Keratinocyte (primary cell): ENCODE results near the gene FXYD5. TPM values are rescaled to one million over a fixed set of nuclear protein-coding genes. Genes with fewer than 3 reads are reported as not detected.
A peak's percentile ranks its signal among the peaks of the same experiment; 100 is the strongest.

Source experiments
- DNase-seq: peaks from one replicate; pipeline ENCODE4 v3.0.0-alpha.2; 2011; ENCODE audit warnings: low read depth, missing footprints, low spot score
- FAIRE-seq: peaks from 2 replicates; lab custom pipeline; 2011; peaks lifted over from hg19 to GRCh38; lab: Jason Lieb, UNC
- H2AFZ ChIP-seq: 2 replicates; pipeline ENCODE4 v1.6.0; 2012; ENCODE audit warnings: low read length, control low read depth, inconsistent platforms; ENCODE audit not compliant: control insufficient read depth
- H3K27ac ChIP-seq: 2 replicates; pipeline ENCODE4 v1.5.1; 2011; ENCODE audit warnings: low read length; ENCODE audit not compliant: control insufficient read depth, insufficient read depth
- H3K27me3 ChIP-seq: 3 replicates; pipeline ENCODE4 v1.6.0; 2011; ENCODE audit warnings: low read length; ENCODE audit not compliant: control insufficient read depth, insufficient read depth; ENCODE audit errors: extremely low read depth
- H3K36me3 ChIP-seq, 2 experiments: 2 replicates in 1 of 2; 3 replicates in 1 of 2; pipeline ENCODE4 v1.5.1; 2011; ENCODE audit warnings: low read length in 2 of 2, mild to moderate bottlenecking in 1 of 2; ENCODE audit not compliant: control insufficient read depth in 2 of 2, insufficient read depth in 2 of 2; ENCODE audit errors: extremely low read depth in 1 of 2
- H3K4me1 ChIP-seq: 3 replicates; pipeline ENCODE4 v1.5.1; 2011; ENCODE audit warnings: low read length; ENCODE audit not compliant: control insufficient read depth, insufficient read depth; ENCODE audit errors: extremely low read depth
- H3K4me2 ChIP-seq: 3 replicates; pipeline ENCODE4 v1.6.0; 2011; ENCODE audit warnings: low read depth, low read length; ENCODE audit not compliant: control insufficient read depth, insufficient read depth; ENCODE audit errors: extremely low read depth
- H3K4me3 ChIP-seq, 3 experiments: fragments of 200-600 bp in 1 of 3; sonication (generic) in 1 of 3; 2 replicates in 2 of 3; 3 replicates in 1 of 3; pipeline ENCODE4 v1.5.1; 2011 to 2016; ENCODE audit warnings: low read length in 3 of 3, mild to moderate bottlenecking in 3 of 3, control low read depth in 2 of 3, inconsistent platforms in 1 of 3, low read depth in 1 of 3, mixed read lengths in 1 of 3, mixed run types in 1 of 3, moderate library complexity in 1 of 3; ENCODE audit not compliant: control insufficient read depth in 2 of 3, insufficient read depth in 2 of 3; ENCODE audit errors: extremely low read depth in 1 of 3
- H3K79me2 ChIP-seq: 2 replicates; pipeline ENCODE4 v1.6.0; 2012; ENCODE audit warnings: low read length; ENCODE audit not compliant: control insufficient read depth, insufficient read depth
- H3K9ac ChIP-seq: 3 replicates; pipeline ENCODE4 v1.6.0; 2011; ENCODE audit warnings: low read length; ENCODE audit not compliant: control insufficient read depth, insufficient read depth; ENCODE audit errors: extremely low read depth
- H3K9me1 ChIP-seq: 3 replicates; pipeline ENCODE4 v1.6.0; 2011; ENCODE audit warnings: low read length; ENCODE audit not compliant: control insufficient read depth, insufficient read depth; ENCODE audit errors: extremely low read depth
- H3K9me3 ChIP-seq: 2 replicates; pipeline ENCODE4 v1.5.1; 2012; ENCODE audit warnings: low read depth, low read length; ENCODE audit not compliant: control insufficient read depth
- H4K20me1 ChIP-seq: 3 replicates; pipeline ENCODE4 v1.6.0; 2011; ENCODE audit warnings: low read length; ENCODE audit not compliant: control insufficient read depth, insufficient read depth; ENCODE audit errors: extremely low read depth
- CTCF ChIP-seq, 3 experiments: IDR thresholded peaks in 1 of 3; conservative IDR thresholded peaks in 1 of 3; optimal IDR thresholded peaks in 1 of 3; 2 replicates in 2 of 3; 3 replicates in 1 of 3; pipeline versions ENCODE3 to v1.5.1; 2011; ENCODE audit warnings: low read length in 3 of 3, mild to moderate bottlenecking in 3 of 3, moderate library complexity in 2 of 3, control low read depth in 1 of 3, inconsistent platforms in 1 of 3; ENCODE audit not compliant: insufficient read depth in 2 of 3; ENCODE audit errors: extremely low read depth in 1 of 3
- EZH2 ChIP-seq: IDR thresholded peaks from one replicate; pipeline ENCODE4 v1.6.1; 2012; ENCODE audit warnings: inconsistent platforms, mild to moderate bottlenecking, low read length, moderate library complexity
- dilution Hi-C: fragments of 300-500 bp; cut with MboI; formaldehyde crosslinking; loops from one replicate; pipeline ENCODE4 v1.7.0; 2020; ENCODE audit warnings: low sequenced_read_pairs; ENCODE audit not compliant: extremely low pct_ligation_motif_present
- polyA plus RNA-seq, 5 experiments: library from polyadenylated mRNA; depleted of rRNA in 3 of 5; stranded (reverse) in 3 of 5; stranded (forward) in 1 of 5; unstranded in 1 of 5; fragments of >200 nt; gene quantifications; 1 replicate in 1 of 5; 2 replicates in 3 of 5; 3 replicates in 1 of 5; pipeline versions ENCODE4 v1.2.1 to v1.2.3, GENCODE V29; 2011 to 2012; ENCODE audit warnings: missing spikeins in 2 of 5, low read depth in 1 of 5, low replicate concordance in 1 of 5

Gene FXYD5
- polyA plus RNA-seq, 1 donor (not counting 4 experiments of a cell fraction or from before 2014, with no cell fraction given), result 122 TPM

GRCh38 chr19:35162471-35163326 lies 8.2 kb downstream of the FXYD5 start:
- Histone ChIP-seq H3K27me3 (no peaks in the 10 kb centered on the region), H3K4me2 (peak overlapping the region; percentile 29), H3K9me1 (peaks cover 2% of the 10 kb centered on the region), H4K20me1 (no peaks in the 10 kb centered on the region), H3K27ac (peak overlapping the region; percentile 71), H2AFZ (no peak overlapping the region), H3K36me3 (peaks cover 38 to 77% of the 10 kb centered on the region in 2 experiments), H3K4me1 (peaks cover 24% of the 10 kb centered on the region), H3K9me3 (peaks cover 34% of the 10 kb centered on the region), H3K4me3 (peak overlapping the region in 1 of 3 experiments; percentile 7), H3K9ac (peak overlapping the region; percentile 48), H3K79me2 (peaks cover 9% of the 10 kb centered on the region)
- no peak for TF ChIP-seq CTCF (optimal IDR thresholded peaks at IDR 0.05 in 1 of 3, IDR thresholded peaks at IDR 0.05 in 1 of 3, conservative IDR thresholded peaks at IDR 0.05 in 1 of 3; ENCODE audit: extremely low read depth in 1 of 3, insufficient read depth in 2 of 3, low read length in 3 of 3)
- TF ChIP-seq EZH2, result no peak
- dilution Hi-C loops, result no loop called here
- peak; percentile 95 for DNase-seq
- peak; percentile 99 for FAIRE-seq

DNA sequence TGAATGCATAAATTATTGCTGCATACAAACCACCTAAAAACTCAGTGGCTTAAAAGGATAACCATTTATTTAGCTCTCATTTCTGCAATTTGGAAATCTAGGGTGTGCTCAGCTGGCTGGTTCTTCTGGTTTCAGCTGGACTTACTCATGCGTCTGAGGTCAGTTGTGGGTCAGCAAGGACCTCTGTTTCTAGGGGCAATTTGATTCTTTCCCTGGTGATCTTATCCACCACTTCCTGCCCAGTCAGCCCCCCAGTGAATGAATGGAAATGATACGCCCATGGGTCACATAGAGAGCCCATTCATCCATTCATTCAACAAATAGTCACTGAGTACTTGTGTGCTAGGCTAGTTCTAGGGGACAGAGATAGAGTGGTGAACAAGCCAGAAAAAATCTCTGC lies 9.9 kb downstream of the FXYD5 start:
- Histone ChIP-seq H3K27me3 (no peaks in the 10 kb centered on the region), H3K79me2 (peaks cover 3% of the 10 kb centered on the region), H3K36me3 (peaks cover 27 to 68% of the 10 kb centered on the region in 2 experiments), H3K9me3 (peaks cover 34% of the 10 kb centered on the region), H3K4me3 (no peak overlapping the region), H2AFZ (no peak overlapping the region), H3K4me1 (peaks cover 41% of the 10 kb centered on the region), H4K20me1 (no peaks in the 10 kb centered on the region), H3K27ac (no peak overlapping the region), H3K9me1 (peaks cover 3% of the 10 kb centered on the region), H3K9ac (no peak overlapping the region), H3K4me2 (no peak overlapping the region)
- TF ChIP-seq EZH2, result no peak
- no peak for TF ChIP-seq CTCF (optimal IDR thresholded peaks at IDR 0.05 in 1 of 3, IDR thresholded peaks at IDR 0.05 in 1 of 3, conservative IDR thresholded peaks at IDR 0.05 in 1 of 3; ENCODE audit: extremely low read depth in 1 of 3, insufficient read depth in 2 of 3, low read length in 3 of 3)
- dilution Hi-C loops, result no loop called here
- DNase-seq (no peak), FAIRE-seq (no peak)
